Astrocyte (in vitro differentiated cells and primary cell): ENCODE measurements around the gene MIXL1.
"Not testable (repeated sequence)": the region's sequence is repeated elsewhere in the genome, so short reads cannot be mapped to it uniquely, and the experiment has no call there.

ENCODE experiments used
- CTCF ChIP-seq: IDR thresholded peaks from 2 replicates; pipeline ENCODE4 v1.5.1; 2011; ENCODE audit warnings: low read depth, mild to moderate bottlenecking, inconsistent platforms, low read length, moderate library complexity; ENCODE audit not compliant: insufficient read depth
- EZH2 ChIP-seq: IDR thresholded peaks from 2 replicates; pipeline ENCODE4 v1.6.1; 2012; ENCODE audit warnings: mild to moderate bottlenecking, low read length, inconsistent platforms; ENCODE audit not compliant: insufficient read depth

- not testable (repeated sequence) for TF ChIP-seq CTCF, EZH2
Observed at GRCh38 chr1:226252841-226253240, 29.4 kb downstream of the MIXL1 start.
